DMS79 treated with DMSO at 0.1 percent for 48 hours (cell line): ENCODE data around the gene ZNF543.
A peak's percentile ranks its signal among the peaks of the same experiment; 100 is the strongest.
"Not testable (repeated sequence)": the region's sequence is repeated elsewhere in the genome, so short reads cannot be mapped to it uniquely, and the experiment has no call there.

ENCODE experiments used
- DNase-seq: peaks from one replicate; lab custom pipeline; 2025; lab: John Stamatoyannopoulos, UW

Gene ZNF543

GRCh38 chr19:57320180-57321084 is at the start of gene ZNF543:
ZNF543 (plus strand) TSS chr19:57320472; CDS start chr19:57320854, 382 bp downstream.
- peak; percentile 89 for DNase-seq

GRCh38 chr19:57271280-57271679 is 49.0 kb upstream of the ZNF543 start:
- no peak for DNase-seq

- no peak for DNase-seq
Measured at GRCh38 chr19:57273014-57273413, 47.3 kb upstream of the ZNF543 start.

- no peak for DNase-seq
Measured at GRCh38 chr19:57276430-57276829, 43.8 kb upstream of the ZNF543 start.

- DNase-seq, result not testable (repeated sequence)
Measured at GRCh38 chr19:57278481-57278880, 41.8 kb upstream of the ZNF543 start.

- peak; percentile 91 for DNase-seq
Measured at GRCh38 chr19:57279418-57280164, 40.7 kb upstream of the ZNF543 start.

- DNase-seq, result peak; percentile 85
Measured at GRCh38 chr19:57280165-57280961, 39.9 kb upstream of the ZNF543 start, which contains the start of gene ZNF460. ZNF460 (plus strand) TSS chr19:57280485; CDS start chr19:57280807, 322 bp downstream.

- DNase-seq, result no peak
Measured at GRCh38 chr19:57280962-57281400, 39.3 kb upstream of the ZNF543 start.

GRCh38 chr19:57282011-57282643 is 38.1 kb upstream of the ZNF543 start:
- DNase-seq, result no peak

GRCh38 chr19:57288373-57288772 is 31.9 kb upstream of the ZNF543 start:
- DNase-seq, result no peak

- DNase-seq, result no peak
Measured at GRCh38 chr19:57290970-57291369, 29.3 kb upstream of the ZNF543 start.

- no peak for DNase-seq
Measured at GRCh38 chr19:57292547-57292946, 27.7 kb upstream of the ZNF543 start.

GRCh38 chr19:57293719-57294118 is 26.6 kb upstream of the ZNF543 start:
- DNase-seq, result no peak

GRCh38 chr19:57302020-57302465 is 18.2 kb upstream of the ZNF543 start:
- no peak for DNase-seq

- DNase-seq, result no peak
Measured at GRCh38 chr19:57302727-57303401, 17.4 kb upstream of the ZNF543 start.

- DNase-seq, result no peak
Measured at GRCh38 chr19:57305056-57305455, 15.2 kb upstream of the ZNF543 start.

GRCh38 chr19:57308514-57308913 is 11.8 kb upstream of the ZNF543 start:
- no peak for DNase-seq

GRCh38 chr19:57310792-57311191 is 9.5 kb upstream of the ZNF543 start:
- no peak for DNase-seq

- DNase-seq, result no peak
Measured at GRCh38 chr19:57314146-57314545, 6.1 kb upstream of the ZNF543 start.

- DNase-seq, result no peak
Measured at GRCh38 chr19:57317503-57317902, 2.8 kb upstream of the ZNF543 start.

GRCh38 chr19:57319869-57320179 is 448 bp upstream of the ZNF543 start:
- no peak for DNase-seq
